HCT116 (cell line): ENCODE results near the gene OR2H2. TPM values are rescaled to one million over a fixed set of nuclear protein-coding genes. Genes with fewer than 3 reads are reported as not detected.
A peak's percentile ranks its signal among the peaks of the same experiment; 100 is the strongest.

ENCODE experiments used
- ATAC-seq: fragments of 200-7000 bp; cut with Tn5 transposase; 2 replicates; pipeline ENCODE4 v1.9.1; 2020; ENCODE audit warnings: mild to moderate bottlenecking, moderate library complexity
- BruUV-seq: library from RNA; stranded (reverse); fragments of 400-500 nt; replicated peaks from 2 replicates; lab custom pipeline; 2021; lab: Mats Ljungman, UMichigan
- CTCF ChIA-PET: fragments of 300-600 bp; sonication (Branson Sonifier 250); formaldehyde crosslinking; loops from one replicate; lab custom pipeline; 2021; ENCODE audit warnings: antibody characterized with exemption; lab: Charles Lee
- POLR2A ChIA-PET: fragments of 300-600, 350-600 bp; sonication (Branson Sonifier 250); formaldehyde crosslinking; loops from one replicate; lab custom pipeline; 2021; ENCODE audit warnings: antibody characterized with exemption; lab: Charles Lee
- RAD21 ChIA-PET, 2 experiments: fragments of 300-600 bp; sonication (Branson Sonifier 250); formaldehyde crosslinking; loops; one replicate each; lab custom pipeline; 2023; ENCODE audit warnings: low total read pairs in 2 of 2; ENCODE audit not compliant: uncharacterized antibody in 2 of 2, unreplicated experiment in 2 of 2, low non-redundant PET in 1 of 2; lab: Charles Lee
- DNase-seq: peaks from one replicate; pipeline ENCODE4 v3.0.0-alpha.2; 2010; ENCODE audit warnings: low read depth, low spot score
- H2AFZ ChIP-seq: fragments of 200-600 bp; shearing (Covaris generic), sonication (generic); 2 replicates; pipeline ENCODE4 v1.6.1; 2017; ENCODE audit warnings: low read depth, mixed run types, mixed read lengths, antibody characterized with exemption, low read length; ENCODE audit not compliant: poor library complexity, severe bottlenecking
- H3K27ac ChIP-seq: 2 replicates; pipeline ENCODE4 v1.5.1; 2012; ENCODE audit warnings: low read depth, low read length
- H3K27me3 ChIP-seq: fragments of 200-600 bp; sonication (generic); 2 replicates; pipeline ENCODE4 v1.6.1; 2016; ENCODE audit warnings: mixed run types, low read length, mixed read lengths; ENCODE audit not compliant: insufficient read depth
- H3K36me3 ChIP-seq, 2 experiments: fragments of 200-500 bp in 1 of 2; fragments of 200-600 bp in 1 of 2; sonication (Bioruptor generic) in 1 of 2; sonication (generic) in 1 of 2; 2 replicates each; pipeline versions ENCODE4 v1.5.1 to v1.6.1; 2014 to 2016; ENCODE audit warnings: low read length in 2 of 2, inconsistent platforms in 1 of 2, mixed read lengths in 1 of 2, mixed run types in 1 of 2; ENCODE audit not compliant: insufficient read depth in 2 of 2, control insufficient read depth in 1 of 2
- H3K4me1 ChIP-seq, 2 experiments: fragments of 200-600 bp in 1 of 2; sonication (generic) in 1 of 2; 2 replicates each; pipeline versions ENCODE4 v1.5.1 to v1.6.1; 2012 to 2017; ENCODE audit warnings: low read length in 2 of 2, inconsistent platforms in 1 of 2, mild to moderate bottlenecking in 1 of 2, mixed read lengths in 1 of 2, mixed run types in 1 of 2, moderate library complexity in 1 of 2; ENCODE audit not compliant: insufficient read depth in 2 of 2, control insufficient read depth in 1 of 2
- H3K4me2 ChIP-seq: fragments of 200-600 bp; sonication (generic); 2 replicates; pipeline ENCODE4 v1.6.1; 2017; ENCODE audit warnings: mixed run types, low read length, mixed read lengths
- H3K4me3 ChIP-seq, 2 experiments: fragments of 200-600 bp in 1 of 2; sonication (generic) in 1 of 2; replicated peaks in 1 of 2; 2 replicates each; pipeline ENCODE4 v1.5.1; 2011 to 2016; ENCODE audit warnings: low read length in 2 of 2, control low read depth in 1 of 2, low read depth in 1 of 2, mild to moderate bottlenecking in 1 of 2, mixed read lengths in 1 of 2, mixed run types in 1 of 2
- H3K79me2 ChIP-seq: fragments of 200-600 bp; sonication (generic); 2 replicates; pipeline ENCODE4 v1.6.1; 2017; ENCODE audit warnings: mild to moderate bottlenecking, mixed run types, low read length, moderate library complexity, mixed read lengths; ENCODE audit not compliant: insufficient read depth
- H3K9ac ChIP-seq: fragments of 200-600 bp; sonication (generic); 2 replicates; pipeline ENCODE4 v1.6.1; 2016; ENCODE audit warnings: low read length, mixed read lengths
- H3K9me2 ChIP-seq: fragments of 200-600 bp; sonication (generic), shearing (Covaris generic); 2 replicates; pipeline ENCODE4 v1.6.1; 2017; ENCODE audit warnings: mixed run types, mild to moderate bottlenecking, moderate library complexity; ENCODE audit not compliant: insufficient read depth
- H3K9me3 ChIP-seq, 2 experiments: fragments of 200-500 bp in 1 of 2; fragments of 200-600 bp in 1 of 2; sonication (Bioruptor generic) in 1 of 2; sonication (generic) in 1 of 2; 2 replicates each; pipeline ENCODE4 v1.6.1; 2014 to 2017; ENCODE audit warnings: low read length in 2 of 2, mixed read lengths in 2 of 2, inconsistent platforms in 1 of 2, low read depth in 1 of 2, mild to moderate bottlenecking in 1 of 2, mixed run types in 1 of 2, moderate library complexity in 1 of 2; ENCODE audit not compliant: control insufficient read depth in 1 of 2, insufficient read depth in 1 of 2
- H4K20me1 ChIP-seq: fragments of 200-600 bp; sonication (generic), shearing (Covaris generic); 2 replicates; pipeline ENCODE4 v1.6.1; 2017; ENCODE audit warnings: mixed run types, mild to moderate bottlenecking, moderate library complexity; ENCODE audit not compliant: insufficient read depth
- SIN3A ChIP-seq: IDR thresholded peaks from 2 replicates; pipeline ENCODE4 v1.6.1; 2012; ENCODE audit warnings: low read depth
- TCF7L2 ChIP-seq: IDR thresholded peaks from 2 replicates; pipeline ENCODE4 v1.7.0; 2011; ENCODE audit warnings: borderline replicate concordance, inconsistent platforms; ENCODE audit not compliant: insufficient read depth, insufficient read length; ENCODE audit errors: extremely low read depth
- ZBTB33 ChIP-seq: IDR thresholded peaks from 2 replicates; pipeline ENCODE4 v1.6.1; 2011; ENCODE audit warnings: mild to moderate bottlenecking, low read length, moderate library complexity; ENCODE audit not compliant: insufficient replicate concordance; ENCODE audit errors: extremely low read depth
- ZFX ChIP-seq: fragments of 450-650 bp; IDR thresholded peaks from 2 replicates; pipeline ENCODE4 v1.6.1; 2017
- intact Hi-C: fragments of 100-400 bp; cut with micrococcal nuclease; formaldehyde crosslinking; loops from 2 replicates; pipeline ENCODE4 v1.10.0; 2022
- total RNA-seq: library from RNA; stranded (reverse); gene quantifications from one replicate; pipeline ENCODE4 v1.2.1, GENCODE V29; 2021; ENCODE audit not compliant: unreplicated experiment

The OR2H2 gene
- total RNA-seq, 1 experiment from 2014 or later = not detected

- no peaks in the 10 kb centered on the region for H3K9me3 ChIP-seq
- peaks cover 7 to 22% of the 10 kb centered on the region in 2 experiments for H3K4me1 ChIP-seq
- H3K9me2 ChIP-seq = no peaks in the 10 kb centered on the region
- H3K27ac ChIP-seq = no peak overlapping the region
- H4K20me1 ChIP-seq = no peaks in the 10 kb centered on the region
- no peak overlapping the region for H2AFZ ChIP-seq
- no peaks in the 10 kb centered on the region for H3K27me3 ChIP-seq
- H3K4me2 ChIP-seq = peak overlapping the region; percentile 94
- CTCF ChIA-PET = no interaction called here
- 0 out of 4 replicates have a peak, but pooled peaks cover 0 to 2% of the 10 kb centered on the region in 2 experiments for H3K36me3 ChIP-seq
- ATAC-seq = no peak
- no TSS peak for BruUV-seq
- DNase-seq = no peak
- H3K79me2 ChIP-seq = no peaks in the 10 kb centered on the region
- TF ChIP-seq ZBTB33 (no peak), TCF7L2 (no peak), SIN3A (no peak), ZFX (no peak)
- TF ChIP-seq, all 23 proteins: peak for 0
- Histone ChIP-seq H3K4me3 (peak overlapping the region; percentile 60 to 75), H3K9ac (no peak overlapping the region)
- POLR2A ChIA-PET = no interaction called here
- RAD21 ChIA-PET = no interaction called here
- intact Hi-C loops = no loop called here
These were observed 46.4 kb downstream of the OR2H2 start for GRCh38 chr6:29631209-29631810.
